D721Med (cell line): ENCODE measurements around the gene LIMS2.

Experiments
- DNase-seq: peaks from one replicate; pipeline ENCODE4 v3.0.0; 2011; ENCODE audit warnings: low spot score; ENCODE audit not compliant: insufficient read length
- FAIRE-seq: peaks from 2 replicates; lab custom pipeline; 2011; peaks lifted over from hg19 to GRCh38; lab: Jason Lieb, UNC
- CTCF ChIP-seq: IDR thresholded peaks from 2 replicates; pipeline ENCODE4 v1.5.1; 2012; ENCODE audit warnings: mild to moderate bottlenecking, control low read depth; ENCODE audit not compliant: insufficient read depth; ENCODE audit errors: missing control alignments

Gene LIMS2

GRCh38 chr2:127718271-127718670 is 42.9 kb upstream of the LIMS2 start:
- DNase-seq: no peak
- TF ChIP-seq CTCF: no peak
- no peak for FAIRE-seq

GRCh38 chr2:127715778-127716449 is 40.6 kb upstream of the LIMS2 start:
- FAIRE-seq (no peak), DNase-seq (no peak)
- no peak for TF ChIP-seq CTCF

- DNase-seq: no peak
- no peak for FAIRE-seq
- TF ChIP-seq CTCF: no peak
Measured at GRCh38 chr2:127713562-127713961, 38.2 kb upstream of the LIMS2 start.

GRCh38 chr2:127712999-127713398 is 37.7 kb upstream of the LIMS2 start:
- DNase-seq: no peak
- no peak for FAIRE-seq
- TF ChIP-seq CTCF: no peak

- FAIRE-seq (no peak), DNase-seq (no peak)
- TF ChIP-seq CTCF: no peak
Measured at GRCh38 chr2:127709336-127709735, 34.0 kb upstream of the LIMS2 start.

- no peak for TF ChIP-seq CTCF
- DNase-seq (no peak), FAIRE-seq (no peak)
Measured at GRCh38 chr2:127707890-127708648, 32.7 kb upstream of the LIMS2 start.
